ENCODE results near the gene FAM229B.

The FAM229B gene

DNA sequence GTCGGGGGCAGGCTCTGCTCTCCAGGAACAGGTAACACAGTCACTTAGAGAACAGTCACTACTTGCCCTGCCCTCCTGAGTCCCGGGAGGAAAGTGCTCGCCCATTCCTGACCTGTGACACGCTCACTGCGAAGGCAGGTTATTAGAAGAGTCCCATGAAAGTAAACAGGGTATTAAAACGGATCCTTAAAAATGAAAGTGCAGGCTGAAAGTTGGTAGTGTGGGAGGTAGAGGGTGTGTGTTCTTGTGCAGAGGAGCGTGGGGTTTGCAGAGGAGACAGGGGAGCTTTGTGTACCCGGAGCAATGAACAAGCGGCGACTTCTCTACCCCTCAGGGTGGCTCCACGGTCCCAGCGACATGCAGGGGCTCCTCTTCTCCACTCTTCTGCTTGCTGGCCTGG, 33.4 kb upstream of the FAM229B start, which contains the start of gene CCN6:
CCN6 (plus strand) TSS at position 104 of the 400 bp plus-strand sequence; CDS start at position 358, 254 bp downstream.
- no peak for TF ChIP-seq ZFX (IDR thresholded peaks at IDR 0.05; ENCODE audit: borderline replicate concordance)
- TF ChIP-seq, protein P1, sequence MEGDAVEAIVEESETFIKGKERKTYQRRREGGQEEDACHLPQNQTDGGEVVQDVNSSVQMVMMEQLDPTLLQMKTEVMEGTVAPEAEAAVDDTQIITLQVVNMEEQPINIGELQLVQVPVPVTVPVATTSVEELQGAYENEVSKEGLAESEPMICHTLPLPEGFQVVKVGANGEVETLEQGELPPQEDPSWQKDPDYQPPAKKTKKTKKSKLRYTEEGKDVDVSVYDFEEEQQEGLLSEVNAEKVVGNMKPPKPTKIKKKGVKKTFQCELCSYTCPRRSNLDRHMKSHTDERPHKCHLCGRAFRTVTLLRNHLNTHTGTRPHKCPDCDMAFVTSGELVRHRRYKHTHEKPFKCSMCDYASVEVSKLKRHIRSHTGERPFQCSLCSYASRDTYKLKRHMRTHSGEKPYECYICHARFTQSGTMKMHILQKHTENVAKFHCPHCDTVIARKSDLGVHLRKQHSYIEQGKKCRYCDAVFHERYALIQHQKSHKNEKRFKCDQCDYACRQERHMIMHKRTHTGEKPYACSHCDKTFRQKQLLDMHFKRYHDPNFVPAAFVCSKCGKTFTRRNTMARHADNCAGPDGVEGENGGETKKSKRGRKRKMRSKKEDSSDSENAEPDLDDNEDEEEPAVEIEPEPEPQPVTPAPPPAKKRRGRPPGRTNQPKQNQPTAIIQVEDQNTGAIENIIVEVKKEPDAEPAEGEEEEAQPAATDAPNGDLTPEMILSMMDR (IDR thresholded peaks at IDR 0.05) = no peak
- H3K27ac ChIP-seq = no peak within 1 kb of the TSS

DNA sequence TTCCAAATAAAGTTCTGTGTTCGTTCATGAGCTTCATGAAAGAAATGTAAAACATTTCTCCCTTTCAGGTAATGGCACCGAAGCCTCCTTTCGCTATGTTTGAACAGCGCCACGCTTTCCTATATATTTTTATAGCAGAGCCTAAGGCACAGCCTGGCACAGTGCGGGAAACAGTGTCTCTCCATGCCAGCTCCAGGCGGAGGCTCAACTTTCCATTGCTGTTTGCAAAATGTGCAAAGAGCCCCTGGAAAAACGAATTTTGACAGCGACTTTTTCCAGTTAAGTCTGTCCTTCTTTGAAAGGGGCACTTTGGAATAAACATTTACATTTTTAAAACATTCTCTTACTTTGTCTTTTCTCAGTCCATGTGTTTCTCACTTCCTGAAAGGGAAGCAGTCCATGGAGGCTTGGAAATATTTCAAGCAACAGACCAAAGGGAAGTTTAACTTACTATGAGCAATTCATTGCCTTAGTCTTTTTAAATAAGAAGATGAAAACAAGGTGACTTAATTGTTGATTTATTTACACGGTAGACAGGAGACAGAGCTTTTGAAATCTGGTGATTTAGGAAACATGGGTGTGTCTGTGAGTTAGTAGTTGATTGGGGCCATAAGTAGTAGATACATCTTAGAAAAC, 32.7 kb upstream of the FAM229B start:
- no peak for TF ChIP-seq ZFX (IDR thresholded peaks at IDR 0.05; ENCODE audit: borderline replicate concordance)
- TF ChIP-seq, protein P1 (IDR thresholded peaks at IDR 0.05) = no peak
- no peak overlapping the region for H3K27ac ChIP-seq

DNA sequence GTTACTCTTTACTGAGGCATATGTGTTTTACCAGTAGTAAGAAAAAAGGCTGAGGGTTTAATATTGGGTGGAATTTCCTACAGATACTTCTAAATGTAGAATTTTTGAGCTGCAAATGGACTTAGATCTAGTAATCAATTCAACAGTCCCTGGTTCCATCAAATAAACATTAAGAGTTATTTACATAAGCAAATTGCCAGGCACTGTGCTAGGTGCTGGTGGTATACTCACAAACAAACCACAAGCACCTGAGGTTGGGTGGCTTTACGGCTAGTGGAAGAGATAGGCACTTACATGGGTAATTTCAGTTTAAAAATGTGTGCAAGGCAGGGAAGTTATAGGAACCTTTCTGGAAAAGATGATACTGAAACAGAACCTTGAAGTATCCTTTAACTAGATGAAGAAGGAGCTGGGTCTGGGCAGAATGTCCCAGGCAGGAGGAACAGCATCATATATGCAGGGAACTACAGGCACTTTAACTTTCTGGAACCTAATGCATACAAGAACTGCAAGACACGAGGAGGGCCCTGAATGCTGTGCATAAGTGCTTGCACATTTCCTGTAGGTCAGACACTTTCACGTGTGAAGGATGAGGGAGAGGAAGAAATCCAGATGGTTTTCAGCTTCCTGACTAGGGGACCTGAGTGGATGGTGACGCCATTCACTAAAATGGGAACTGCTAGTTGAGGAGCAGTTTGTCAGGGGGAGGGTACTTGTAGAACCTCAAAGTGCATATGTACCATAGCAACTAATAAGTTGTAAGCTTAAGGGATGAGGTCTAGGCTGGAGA, 29.0 kb upstream of the FAM229B start:
- no peak overlapping the region for H3K27ac ChIP-seq

DNA sequence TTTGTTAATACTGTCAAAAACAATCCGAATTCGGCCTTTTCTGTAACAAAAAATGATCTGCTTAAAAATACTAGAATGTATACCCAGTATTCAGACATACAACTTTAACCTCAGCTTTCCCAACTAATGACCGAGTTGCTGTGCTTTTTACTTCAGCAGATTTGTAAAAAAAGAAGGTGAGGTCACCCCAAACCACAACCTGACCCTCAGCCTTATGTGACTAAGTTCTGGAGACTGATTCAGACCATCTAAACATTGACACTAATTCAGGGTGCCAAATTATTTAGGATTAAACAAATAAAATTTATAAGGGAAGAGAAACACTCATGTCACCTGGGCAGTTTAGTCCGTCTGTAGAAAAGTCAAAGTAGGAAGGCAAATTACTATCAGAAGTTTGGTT, 25.8 kb upstream of the FAM229B start:
- no peak overlapping the region for H3K27ac ChIP-seq
- TF ChIP-seq ZFX (IDR thresholded peaks at IDR 0.05; ENCODE audit: borderline replicate concordance) = no peak
- TF ChIP-seq, protein P1 (IDR thresholded peaks at IDR 0.05) = no peak

More for the DNA sequence above, 29.0 kb upstream of the FAM229B start:
- TF ChIP-seq, protein P1 (IDR thresholded peaks at IDR 0.05) = no peak

DNA sequence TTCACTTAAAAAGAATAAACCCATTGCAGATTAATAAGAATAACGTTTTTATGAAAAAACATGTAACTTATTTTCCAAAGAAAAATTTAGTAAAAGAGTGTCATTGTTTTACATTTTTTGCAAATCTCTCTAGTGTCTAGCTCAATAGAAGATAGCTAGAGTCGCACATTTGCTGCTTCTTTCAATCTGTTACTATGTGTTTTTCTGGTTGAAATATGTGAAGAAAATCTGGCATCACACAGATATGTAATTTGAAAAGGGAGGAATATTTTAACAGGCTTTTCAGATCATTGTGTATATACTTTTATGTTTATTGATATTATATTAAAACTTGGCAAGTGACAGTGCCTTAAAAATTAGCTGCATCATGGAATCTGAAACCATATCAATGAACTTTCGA, 24.4 kb upstream of the FAM229B start:
- no peak overlapping the region for H3K27ac ChIP-seq
- TF ChIP-seq, protein P1 (IDR thresholded peaks at IDR 0.05) = no peak
- no peak for TF ChIP-seq ZFX (IDR thresholded peaks at IDR 0.05; ENCODE audit: borderline replicate concordance)

DNA sequence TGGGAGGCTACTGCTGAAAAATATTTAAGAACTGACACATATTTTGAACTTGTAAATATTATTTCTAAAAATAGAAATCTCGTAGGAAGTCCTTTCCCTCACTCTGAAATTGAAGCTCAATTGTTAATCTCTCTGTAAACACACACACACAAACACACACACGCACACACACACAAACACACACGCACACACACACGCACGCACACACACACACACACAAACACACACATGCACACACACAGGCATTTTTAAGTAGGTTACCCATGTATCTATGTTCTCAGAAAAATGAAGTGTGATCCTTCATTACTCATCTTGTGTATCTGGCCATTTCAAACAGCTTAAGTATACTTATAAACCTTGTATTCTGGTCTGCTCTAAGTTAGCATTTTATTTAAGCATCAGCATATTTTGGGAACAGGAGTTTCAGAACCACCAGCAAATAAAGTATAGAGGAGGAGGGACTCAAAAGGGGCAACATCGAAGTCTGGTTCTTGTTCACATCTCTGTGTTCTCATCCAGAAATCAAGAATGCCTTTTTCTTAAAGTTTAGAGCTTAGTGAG, 21.9 kb upstream of the FAM229B start:
- no peak overlapping the region for H3K27ac ChIP-seq

More for the DNA sequence above, 21.9 kb upstream of the FAM229B start:
- TF ChIP-seq ZFX (IDR thresholded peaks at IDR 0.05; ENCODE audit: borderline replicate concordance) = no peak
- TF ChIP-seq, protein P1 (IDR thresholded peaks at IDR 0.05) = no peak
